HEK293 (cell line): Measurements from ENCODE around the gene B4GALNT3.
A peak's percentile ranks its signal among the peaks of the same experiment; 100 is the strongest.

ENCODE experiments used
- CTCF ChIA-PET: fragments of 350-600 bp; formaldehyde crosslinking; extraction: SDS; loops from one replicate; lab custom pipeline; 2021; ENCODE audit warnings: antibody characterized with exemption; lab: Yijun Ruan, JAX
- POLR2A ChIA-PET: fragments of 300-600 bp; formaldehyde crosslinking; extraction: SDS; loops from one replicate; lab custom pipeline; 2020; ENCODE audit warnings: antibody characterized with exemption, inconsistent platforms; lab: Yijun Ruan, JAX
- H3K27ac ChIP-seq: fragments of 200-500 bp; sonication (Bioruptor generic); 2 replicates; pipeline ENCODE4 v1.5.1; 2014; ENCODE audit warnings: low read depth, low read length, control low read depth, inconsistent platforms; ENCODE audit errors: extremely low read depth
- H3K36me3 ChIP-seq, 2 experiments: fragments of 200-500 bp in 1 of 2; sonication (Bioruptor generic) in 1 of 2; 1 replicate in 1 of 2; 2 replicates in 1 of 2; pipeline ENCODE4 v1.5.1; 2014 to 2017; ENCODE audit warnings: inconsistent platforms in 2 of 2, low read length in 2 of 2; ENCODE audit not compliant: control insufficient read depth in 2 of 2, insufficient read depth in 1 of 2
- H3K4me1 ChIP-seq: fragments of 200-500 bp; sonication (Bioruptor generic); 2 replicates; pipeline ENCODE4 v1.5.1; 2014; ENCODE audit warnings: mild to moderate bottlenecking, low read length, inconsistent platforms; ENCODE audit not compliant: control insufficient read depth, insufficient read depth
- H3K4me3 ChIP-seq: 2 replicates; pipeline ENCODE4 v1.5.1; 2011; ENCODE audit warnings: low read depth, mild to moderate bottlenecking, control low read depth, low read length, moderate library complexity
- H3K9me3 ChIP-seq: fragments of 200-500 bp; sonication (Bioruptor generic); 2 replicates; pipeline ENCODE4 v1.5.1; 2014; ENCODE audit warnings: low read depth, low read length, inconsistent platforms; ENCODE audit not compliant: control insufficient read depth, insufficient read depth
- FEZF1 ChIP-seq: fragments of 450-650 bp; formaldehyde crosslinking; IDR thresholded peaks from 2 replicates; pipeline ENCODE4 v1.5.1; 2016; ENCODE audit warnings: missing biosample characterization, missing genetic modification characterization
- KLF10 ChIP-seq: fragments of 450-650 bp; IDR thresholded peaks from 2 replicates; pipeline ENCODE4 v1.5.1; 2018; ENCODE audit warnings: missing biosample characterization, mild to moderate bottlenecking, missing genetic modification characterization
- PRDM10 ChIP-seq: fragments of 450-650 bp; formaldehyde crosslinking; IDR thresholded peaks from 2 replicates; pipeline ENCODE4 v1.5.1; 2016; ENCODE audit warnings: missing biosample characterization, missing genetic modification characterization
- SP7 ChIP-seq: fragments of 450-650 bp; formaldehyde crosslinking; IDR thresholded peaks from 2 replicates; pipeline ENCODE4 v1.5.1; 2016; ENCODE audit warnings: missing biosample characterization, missing genetic modification characterization
- ZBTB17 ChIP-seq: fragments of 450-650 bp; formaldehyde crosslinking; IDR thresholded peaks from 2 replicates; pipeline ENCODE4 v1.5.1; 2016; ENCODE audit warnings: missing biosample characterization, missing genetic modification characterization
- ZFHX2 ChIP-seq: fragments of 450-650 bp; formaldehyde crosslinking; conservative IDR thresholded peaks from 2 replicates; pipeline ENCODE4 v1.5.1; 2016; ENCODE audit warnings: missing biosample characterization, missing genetic modification characterization
- ZNF140 ChIP-seq: fragments of 450-650 bp; formaldehyde crosslinking; IDR thresholded peaks from 2 replicates; pipeline ENCODE4 v1.5.1; 2016; ENCODE audit warnings: missing biosample characterization, missing genetic modification characterization
- ZNF174 ChIP-seq: fragments of 450-650 bp; formaldehyde crosslinking; IDR thresholded peaks from 2 replicates; pipeline ENCODE4 v1.5.0; 2017; ENCODE audit warnings: missing biosample characterization, mild to moderate bottlenecking, missing genetic modification characterization
- ZNF202 ChIP-seq: fragments of 450-650 bp; formaldehyde crosslinking; IDR thresholded peaks from 2 replicates; pipeline ENCODE4 v1.5.1; 2016; ENCODE audit warnings: missing biosample characterization, missing genetic modification characterization, borderline replicate concordance
- ZNF280D ChIP-seq: fragments of 450-650 bp; formaldehyde crosslinking; IDR thresholded peaks from 2 replicates; pipeline ENCODE4 v1.5.1; 2016; ENCODE audit warnings: missing biosample characterization, missing genetic modification characterization
- ZNF391 ChIP-seq: fragments of 450-650 bp; formaldehyde crosslinking; IDR thresholded peaks from 2 replicates; pipeline ENCODE4 v1.5.1; 2016; ENCODE audit warnings: low read depth, missing biosample characterization, missing genetic modification characterization, borderline replicate concordance
- ZNF398 ChIP-seq: fragments of 450-650 bp; formaldehyde crosslinking; IDR thresholded peaks from 2 replicates; pipeline ENCODE4 v1.5.1; 2017; ENCODE audit warnings: missing biosample characterization, missing genetic modification characterization
- ZNF501 ChIP-seq: fragments of 450-650 bp; formaldehyde crosslinking; IDR thresholded peaks from 2 replicates; pipeline ENCODE4 v1.5.1; 2016; ENCODE audit warnings: missing biosample characterization, missing genetic modification characterization
- ZNF600 ChIP-seq: fragments of 450-650 bp; formaldehyde crosslinking; IDR thresholded peaks from 2 replicates; pipeline ENCODE4 v1.5.1; 2016; ENCODE audit warnings: missing biosample characterization, missing genetic modification characterization
- ZNF660 ChIP-seq: fragments of 450-650 bp; IDR thresholded peaks from 2 replicates; pipeline ENCODE4 v1.5.1; 2018; ENCODE audit warnings: missing biosample characterization, mild to moderate bottlenecking, missing genetic modification characterization
- ZXDB ChIP-seq: fragments of 450-650 bp; formaldehyde crosslinking; IDR thresholded peaks from 2 replicates; pipeline ENCODE4 v1.5.1; 2016; ENCODE audit warnings: missing biosample characterization, missing genetic modification characterization
- TF ChIP-seq, protein P1 (sequence below): fragments of 450-650 bp; formaldehyde crosslinking; IDR thresholded peaks from 2 replicates; pipeline ENCODE4 v1.5.1; 2016; ENCODE audit warnings: missing biosample characterization, missing genetic modification characterization
- TF ChIP-seq, protein P2 (sequence below): fragments of 450-650 bp; formaldehyde crosslinking; IDR thresholded peaks from 2 replicates; pipeline ENCODE4 v1.5.1; 2016; ENCODE audit warnings: missing biosample characterization, missing genetic modification characterization

Gene B4GALNT3

GRCh38 chr12:570435-570920, 110.7 kb downstream of the B4GALNT3 start (continued):
- TF ChIP-seq ZNF391 (tag by site-specific recombination) (no peak), ZBTB17 (tag by site-specific recombination) (peak; percentile 67), ZNF202 (tag by site-specific recombination) (no peak)

- Histone ChIP-seq H3K4me1 (peaks cover 9% of the 10 kb centered on the region), H3K27ac (peak overlapping the region; percentile 47), H3K9me3 (no peaks in the 10 kb centered on the region), H3K4me3 (peak overlapping the region; percentile 63), H3K36me3 (no peaks in the 10 kb centered on the region)
- ChIA-PET CTCF (interaction anchor here (0.6 to 3.9 kb wide), 21 partner anchors 12 to 1012 kb away, joined by 3 to 39 read pairs (median 4); partner anchors contain the start of gene RAD52), POLR2A (interaction anchor here (0.7 to 1.9 kb wide), 4 partner anchors 180 to 235 kb away, joined by 3 to 11 read pairs (median 3); partner anchors contain the start of gene WNK1)
- TF ChIP-seq, protein P1, sequence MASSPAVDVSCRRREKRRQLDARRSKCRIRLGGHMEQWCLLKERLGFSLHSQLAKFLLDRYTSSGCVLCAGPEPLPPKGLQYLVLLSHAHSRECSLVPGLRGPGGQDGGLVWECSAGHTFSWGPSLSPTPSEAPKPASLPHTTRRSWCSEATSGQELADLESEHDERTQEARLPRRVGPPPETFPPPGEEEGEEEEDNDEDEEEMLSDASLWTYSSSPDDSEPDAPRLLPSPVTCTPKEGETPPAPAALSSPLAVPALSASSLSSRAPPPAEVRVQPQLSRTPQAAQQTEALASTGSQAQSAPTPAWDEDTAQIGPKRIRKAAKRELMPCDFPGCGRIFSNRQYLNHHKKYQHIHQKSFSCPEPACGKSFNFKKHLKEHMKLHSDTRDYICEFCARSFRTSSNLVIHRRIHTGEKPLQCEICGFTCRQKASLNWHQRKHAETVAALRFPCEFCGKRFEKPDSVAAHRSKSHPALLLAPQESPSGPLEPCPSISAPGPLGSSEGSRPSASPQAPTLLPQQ (tag by site-specific recombination) = peak; percentile 35; the same call in 1 of the 2 replicates
- TF ChIP-seq ZXDB (tag by site-specific recombination) (peak; percentile 44; the same call in 1 of the 2 replicates), ZNF398 (tag by site-specific recombination) (peak; percentile 79), PRDM10 (tag by site-specific recombination) (peak; percentile 68), ZNF660 (peak; percentile 76; the same call in 1 of the 2 replicates), ZNF140 (tag by site-specific recombination) (no peak), ZNF501 (0 out of 2 replicates have a peak, but pooled peaks have one; percentile 18), KLF10 (tag by site-specific recombination) (no peak), SP7 (tag by site-specific recombination) (peak; percentile 53; the same call in 1 of the 2 replicates), ZFHX2 (tag by site-specific recombination) (0 out of 2 replicates have a peak, but pooled peaks have one; percentile 42), ZBTB17 (tag by site-specific recombination) (0 out of 2 replicates have a peak, but pooled peaks have one; percentile 22), ZNF174 (tag by site-specific recombination) (no peak), ZNF280D (tag by site-specific recombination) (no peak), FEZF1 (tag by site-specific recombination) (peak; percentile 78), ZNF600 (tag by site-specific recombination) (peak; percentile 96)
- TF ChIP-seq, protein P2, sequence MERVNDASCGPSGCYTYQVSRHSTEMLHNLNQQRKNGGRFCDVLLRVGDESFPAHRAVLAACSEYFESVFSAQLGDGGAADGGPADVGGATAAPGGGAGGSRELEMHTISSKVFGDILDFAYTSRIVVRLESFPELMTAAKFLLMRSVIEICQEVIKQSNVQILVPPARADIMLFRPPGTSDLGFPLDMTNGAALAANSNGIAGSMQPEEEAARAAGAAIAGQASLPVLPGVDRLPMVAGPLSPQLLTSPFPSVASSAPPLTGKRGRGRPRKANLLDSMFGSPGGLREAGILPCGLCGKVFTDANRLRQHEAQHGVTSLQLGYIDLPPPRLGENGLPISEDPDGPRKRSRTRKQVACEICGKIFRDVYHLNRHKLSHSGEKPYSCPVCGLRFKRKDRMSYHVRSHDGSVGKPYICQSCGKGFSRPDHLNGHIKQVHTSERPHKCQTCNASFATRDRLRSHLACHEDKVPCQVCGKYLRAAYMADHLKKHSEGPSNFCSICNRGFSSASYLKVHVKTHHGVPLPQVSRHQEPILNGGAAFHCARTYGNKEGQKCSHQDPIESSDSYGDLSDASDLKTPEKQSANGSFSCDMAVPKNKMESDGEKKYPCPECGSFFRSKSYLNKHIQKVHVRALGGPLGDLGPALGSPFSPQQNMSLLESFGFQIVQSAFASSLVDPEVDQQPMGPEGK (tag by site-specific recombination) = peak; percentile 77
Measured at GRCh38 chr12:570921-571794, 111.4 kb downstream of the B4GALNT3 start.
